Progenitor cell of endocrine pancreas (in vitro differentiated cells): ENCODE results near the gene FOXP1. TPM values are rescaled to one million over a fixed set of nuclear protein-coding genes. Genes with fewer than 3 reads are reported as not detected.

Source experiments
- DNase-seq: peaks from one replicate; pipeline ENCODE4 v3.0.0; 2021; ENCODE audit warnings: low spot score; ENCODE audit not compliant: unreplicated experiment
- H3K27ac Mint-ChIP-seq: 2 replicates; pipeline ENCODE4 v1.8.0; 2021; ENCODE audit warnings: mild to moderate bottlenecking, moderate library complexity, mixed read lengths
- H3K27me3 Mint-ChIP-seq: 2 replicates; pipeline ENCODE4 v1.8.0; 2021; ENCODE audit warnings: mixed read lengths
- H3K36me3 Mint-ChIP-seq: 2 replicates; pipeline ENCODE4 v1.8.0; 2022; ENCODE audit warnings: mixed read lengths; ENCODE audit not compliant: insufficient read depth
- H3K4me1 Mint-ChIP-seq: 2 replicates; pipeline ENCODE4 v1.8.0; 2021; ENCODE audit warnings: low read depth, mixed read lengths
- H3K4me3 Mint-ChIP-seq: 2 replicates; pipeline ENCODE4 v1.8.0; 2021; ENCODE audit warnings: low read depth, mild to moderate bottlenecking, moderate library complexity, mixed read lengths
- H3K9me3 Mint-ChIP-seq: 2 replicates; pipeline ENCODE4 v1.8.0; 2021; ENCODE audit warnings: low read depth, mixed read lengths
- CTCF ChIP-seq: fragments of 200-600 bp; sonication (generic); IDR thresholded peaks from one replicate; pipeline ENCODE4 v1.5.0; 2021; ENCODE audit warnings: antibody characterized with exemption, mild to moderate bottlenecking; ENCODE audit not compliant: unreplicated experiment
- total RNA-seq: library from RNA; stranded (reverse); gene quantifications from 2 replicates; pipeline ENCODE4 v1.2.1, GENCODE V29; 2021

Gene FOXP1
- total RNA-seq, 1 donor from 2014 or later: 242 TPM

GRCh38 chr3:71129611-71130431 is 453.7 kb downstream of the FOXP1 start:
- Mint-ChIP-seq H3K36me3 (peaks cover 4% of the 10 kb centered on the region), H3K4me1 (peaks cover 74% of the 10 kb centered on the region), H3K27me3 (no peaks in the 10 kb centered on the region), H3K27ac (peak overlapping the region; percentile 94), H3K4me3 (peak overlapping the region; percentile 79), H3K9me3 (no peaks in the 10 kb centered on the region)
- TF ChIP-seq CTCF: no peak
- DNase-seq: no peak

GRCh38 chr3:71128961-71129360 is 454.6 kb downstream of the FOXP1 start:
- H3K36me3 Mint-ChIP-seq: peaks cover 4% of the 10 kb centered on the region
- H3K4me1 Mint-ChIP-seq: peaks cover 67% of the 10 kb centered on the region
- peak overlapping the region; percentile 94 for H3K27ac Mint-ChIP-seq
- H3K27me3 Mint-ChIP-seq: no peaks in the 10 kb centered on the region
- DNase-seq: no peak
- no peak for TF ChIP-seq CTCF
- peak overlapping the region; percentile 79 for H3K4me3 Mint-ChIP-seq
- no peaks in the 10 kb centered on the region for H3K9me3 Mint-ChIP-seq

- Mint-ChIP-seq H3K27me3 (no peaks in the 10 kb centered on the region), H3K27ac (peak overlapping the region; percentile 57), H3K4me1 (peaks cover 58% of the 10 kb centered on the region), H3K9me3 (no peaks in the 10 kb centered on the region), H3K4me3 (peak overlapping the region; percentile 41), H3K36me3 (peaks cover 6% of the 10 kb centered on the region)
- no peak for DNase-seq
- TF ChIP-seq CTCF: no peak
Measured at GRCh38 chr3:71127844-71128243, 455.7 kb downstream of the FOXP1 start.

- peak overlapping the region; percentile 41 for H3K4me3 Mint-ChIP-seq
Measured at GRCh38 chr3:71127052-71127831, 456.3 kb downstream of the FOXP1 start.

More at GRCh38 chr3:71127052-71127831, 456.3 kb downstream of the FOXP1 start:
- no peak for DNase-seq
- H3K27me3 Mint-ChIP-seq: no peaks in the 10 kb centered on the region
- H3K36me3 Mint-ChIP-seq: peaks cover 6% of the 10 kb centered on the region
- TF ChIP-seq CTCF: no peak
- H3K4me1 Mint-ChIP-seq: peaks cover 53% of the 10 kb centered on the region
- H3K9me3 Mint-ChIP-seq: no peaks in the 10 kb centered on the region
- H3K27ac Mint-ChIP-seq: peak overlapping the region; percentile 76
